CD4-positive, alpha-beta T cell treated with Interleukin-2 at 100 ng/mL for 4 hours (primary cell): ENCODE measurements around the gene ZNF438.

ENCODE experiments used
- DNase-seq: peaks from one replicate; pipeline ENCODE4 v3.0.0-alpha.2; 2020; ENCODE audit warnings: low spot score

Gene ZNF438

GRCh38 chr10:30826679-30827078, 205.0 kb downstream of the ZNF438 start:
- DNase-seq, result no peak

- no peak for DNase-seq
Observed at GRCh38 chr10:30825495-30825894, 206.2 kb downstream of the ZNF438 start.

DNA sequence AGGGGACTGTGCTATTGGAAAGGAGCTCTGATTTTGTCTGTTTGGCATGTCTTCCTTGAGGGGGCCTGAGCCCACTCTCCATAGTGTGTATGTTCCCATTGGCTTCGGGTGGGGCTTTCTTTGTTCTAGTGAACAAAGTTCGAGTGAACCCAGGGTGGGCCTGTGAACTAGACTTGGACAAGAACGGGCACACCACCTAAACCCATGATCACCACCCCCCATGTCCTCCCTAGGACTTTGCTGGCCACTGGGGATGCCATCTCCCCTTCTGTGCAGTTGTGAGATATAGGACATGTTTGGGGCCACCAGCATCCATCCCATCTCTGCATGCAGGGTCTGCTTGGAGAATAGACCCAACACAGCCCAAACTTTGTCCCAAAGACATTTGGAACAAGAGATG, 206.6 kb downstream of the ZNF438 start:
- no peak for DNase-seq

- DNase-seq, result no peak
Observed at GRCh38 chr10:30823651-30824050, 208.0 kb downstream of the ZNF438 start.

GRCh38 chr10:30822693-30823465, 208.8 kb downstream of the ZNF438 start:
- DNase-seq, result no peak

GRCh38 chr10:30821994-30822692, 209.5 kb downstream of the ZNF438 start:
- no peak for DNase-seq

DNA sequence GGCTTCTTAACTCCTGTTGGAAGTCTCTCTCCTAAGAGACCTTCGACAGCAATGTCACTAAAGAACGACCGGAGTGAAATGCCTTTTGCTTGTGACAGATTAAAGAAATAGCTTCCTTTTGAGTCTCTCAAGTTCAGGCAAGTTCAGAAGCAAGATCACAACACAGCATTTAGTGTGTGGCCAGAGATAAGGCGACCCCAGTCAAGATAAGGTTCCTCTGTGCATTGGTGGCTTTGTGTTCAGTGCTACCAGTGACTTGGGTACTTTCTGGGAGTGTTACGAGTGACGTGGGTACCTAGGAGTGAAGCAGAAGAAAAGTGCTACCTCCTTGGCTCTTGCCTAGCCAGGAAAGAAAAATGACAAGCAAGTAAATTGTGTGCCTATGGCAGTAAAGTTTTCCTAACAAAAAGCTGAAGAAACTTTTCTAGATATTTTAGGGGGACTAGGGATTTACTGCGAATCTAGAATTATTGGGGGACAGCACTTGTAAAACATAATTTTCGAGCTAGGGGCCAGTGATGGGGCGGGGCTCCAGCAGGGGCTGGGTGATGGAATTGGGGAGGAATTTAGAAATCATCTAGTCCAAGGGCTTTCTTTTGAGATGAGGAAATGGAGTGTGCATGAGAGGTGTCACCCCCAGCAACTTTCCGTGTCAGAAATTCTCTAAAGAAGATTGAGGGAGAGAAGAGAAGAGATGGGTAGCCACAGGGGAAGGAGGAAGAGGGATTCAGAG, 210.2 kb downstream of the ZNF438 start:
- DNase-seq, result no peak

DNA sequence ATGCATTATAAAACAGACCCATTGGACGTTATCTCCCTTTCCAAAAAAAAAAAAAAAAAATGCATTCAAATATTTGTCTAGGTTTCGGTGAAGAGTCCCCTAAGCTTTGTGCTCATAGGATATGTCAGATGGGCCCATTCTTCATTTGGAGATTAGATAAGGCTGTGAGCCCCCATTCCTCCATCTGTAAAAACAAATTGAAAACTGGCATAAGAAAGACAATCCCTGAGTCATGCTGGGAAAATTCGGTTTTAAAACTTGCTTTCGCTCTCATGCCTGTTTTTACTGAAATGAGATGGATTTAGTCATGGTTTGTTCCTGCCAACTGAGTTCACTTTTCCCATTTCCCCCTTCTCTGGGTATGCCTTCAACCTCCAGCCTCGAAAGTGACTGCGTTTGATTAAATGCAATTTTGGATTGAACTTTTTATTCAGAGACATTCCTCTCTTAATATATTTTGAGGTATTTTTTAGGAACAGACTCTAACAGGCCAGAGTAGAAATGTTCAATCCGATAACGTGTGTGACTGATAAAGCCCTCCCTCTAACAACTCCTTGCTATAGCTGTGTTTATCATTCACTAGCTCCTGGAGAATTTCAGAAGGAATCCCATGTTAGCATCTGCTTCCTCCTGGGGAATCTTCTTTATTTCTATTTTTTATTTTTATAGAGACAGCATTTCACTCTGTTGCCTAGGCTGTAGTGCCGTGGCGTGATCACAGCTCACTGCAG, 211.2 kb downstream of the ZNF438 start:
- no peak for DNase-seq

DNA sequence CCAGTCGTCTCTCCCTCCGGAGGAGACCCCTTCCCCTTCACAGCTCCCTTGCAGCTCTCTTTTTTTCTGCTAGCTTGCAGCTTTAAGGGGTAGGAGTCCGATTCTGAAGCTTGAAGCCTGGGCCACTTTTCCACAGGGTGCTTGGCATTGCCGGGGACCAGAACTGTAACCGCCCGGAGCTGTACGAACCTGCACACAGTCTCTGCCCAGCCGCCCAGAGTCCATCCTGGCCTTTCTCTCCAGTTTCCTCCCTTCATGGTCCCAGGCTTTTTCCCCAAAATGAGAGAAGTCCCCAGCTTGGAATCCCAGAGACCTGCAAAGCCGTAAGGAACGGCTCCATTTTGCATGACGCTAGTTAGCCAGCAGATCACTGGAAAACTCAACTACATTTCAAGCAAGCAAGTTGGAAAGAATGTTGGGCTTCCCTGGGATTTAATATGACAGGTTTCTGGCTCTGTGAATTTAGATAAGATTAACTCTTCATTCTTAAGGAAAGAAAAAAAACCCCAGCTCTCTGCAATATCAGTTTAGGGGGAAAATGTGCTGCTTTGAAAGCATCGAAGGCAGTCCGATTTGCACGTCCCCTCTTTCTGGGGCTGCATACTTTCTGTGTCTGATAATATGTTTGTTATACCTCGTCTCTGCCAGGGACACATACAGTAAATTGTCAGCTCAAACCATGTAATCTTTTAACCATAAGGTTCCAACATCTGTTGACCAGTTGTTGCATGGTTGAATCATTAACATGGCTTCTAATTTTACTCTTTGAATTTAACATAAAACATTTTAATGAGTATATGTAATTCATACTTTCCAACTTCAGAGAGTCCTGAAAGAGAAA, 212.1 kb downstream of the ZNF438 start:
- no peak for DNase-seq

GRCh38 chr10:30818854-30819253, 212.8 kb downstream of the ZNF438 start:
- no peak for DNase-seq

GRCh38 chr10:30818010-30818660, 213.5 kb downstream of the ZNF438 start:
- no peak for DNase-seq

GRCh38 chr10:30817541-30817940, 214.1 kb downstream of the ZNF438 start:
- DNase-seq, result no peak

GRCh38 chr10:30816820-30817171, 214.9 kb downstream of the ZNF438 start:
- DNase-seq, result no peak

DNA sequence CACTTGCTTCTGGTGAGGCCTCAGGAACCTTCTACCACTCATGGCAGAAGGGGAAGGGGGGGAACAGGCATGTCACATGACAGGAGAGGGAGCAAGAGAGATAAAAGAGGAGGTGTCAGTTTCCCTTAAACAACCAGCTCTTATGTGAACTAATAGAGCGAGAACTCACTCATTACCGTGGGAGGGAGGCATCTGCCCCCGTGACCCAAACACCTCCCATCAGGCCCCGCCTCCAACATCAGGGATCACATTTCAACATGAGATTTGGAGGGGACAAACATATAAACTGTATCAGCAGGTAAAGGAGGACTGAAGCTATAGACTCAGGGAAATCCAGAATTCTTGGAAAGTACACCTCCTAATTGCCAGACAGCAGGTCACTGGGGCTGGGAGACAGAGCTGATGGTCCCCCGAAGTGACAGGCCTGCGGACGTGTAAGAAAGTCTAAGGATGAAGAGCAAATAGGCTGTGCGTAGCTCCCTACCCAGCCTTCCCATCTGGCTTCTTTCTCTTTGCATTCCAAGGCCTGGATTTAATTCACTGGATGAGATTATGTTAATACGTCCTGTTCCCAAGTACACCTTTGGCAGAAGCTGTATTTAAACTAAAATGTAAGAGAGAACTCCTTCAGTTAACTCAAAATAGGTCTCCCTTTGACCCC, 215.4 kb downstream of the ZNF438 start:
- DNase-seq, result no peak

DNA sequence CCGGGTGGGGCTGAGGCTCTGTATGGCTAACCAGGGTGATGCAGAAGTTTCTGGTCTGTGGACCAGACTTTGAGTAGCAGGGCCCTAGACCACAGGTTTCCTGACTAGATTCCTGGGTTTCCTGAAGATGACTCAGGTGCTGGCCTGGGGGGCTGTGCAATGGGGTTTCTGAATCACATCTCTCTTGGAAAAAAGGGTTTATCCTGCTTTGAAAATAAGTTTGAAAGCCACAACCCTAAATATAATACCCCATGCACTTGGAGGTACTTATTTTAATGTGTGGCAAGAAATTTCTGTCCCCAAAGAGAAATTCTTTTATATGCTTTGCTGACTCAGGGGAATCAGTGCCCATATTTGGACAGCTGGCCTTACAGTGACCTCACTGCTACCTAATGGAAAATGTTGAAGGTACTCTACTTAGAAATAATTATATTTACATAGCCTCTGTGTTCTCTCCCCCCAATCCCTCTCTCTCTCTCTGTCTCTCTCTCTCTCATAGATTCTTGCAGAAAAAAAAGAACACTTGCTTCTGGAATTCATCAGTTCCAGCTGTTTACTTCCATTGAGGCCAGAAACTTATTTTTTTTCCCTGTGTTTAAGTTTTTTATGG, 217.7 kb downstream of the ZNF438 start:
- DNase-seq, result no peak

- no peak for DNase-seq
Observed at GRCh38 chr10:30812018-30812851, 219.4 kb downstream of the ZNF438 start.

DNA sequence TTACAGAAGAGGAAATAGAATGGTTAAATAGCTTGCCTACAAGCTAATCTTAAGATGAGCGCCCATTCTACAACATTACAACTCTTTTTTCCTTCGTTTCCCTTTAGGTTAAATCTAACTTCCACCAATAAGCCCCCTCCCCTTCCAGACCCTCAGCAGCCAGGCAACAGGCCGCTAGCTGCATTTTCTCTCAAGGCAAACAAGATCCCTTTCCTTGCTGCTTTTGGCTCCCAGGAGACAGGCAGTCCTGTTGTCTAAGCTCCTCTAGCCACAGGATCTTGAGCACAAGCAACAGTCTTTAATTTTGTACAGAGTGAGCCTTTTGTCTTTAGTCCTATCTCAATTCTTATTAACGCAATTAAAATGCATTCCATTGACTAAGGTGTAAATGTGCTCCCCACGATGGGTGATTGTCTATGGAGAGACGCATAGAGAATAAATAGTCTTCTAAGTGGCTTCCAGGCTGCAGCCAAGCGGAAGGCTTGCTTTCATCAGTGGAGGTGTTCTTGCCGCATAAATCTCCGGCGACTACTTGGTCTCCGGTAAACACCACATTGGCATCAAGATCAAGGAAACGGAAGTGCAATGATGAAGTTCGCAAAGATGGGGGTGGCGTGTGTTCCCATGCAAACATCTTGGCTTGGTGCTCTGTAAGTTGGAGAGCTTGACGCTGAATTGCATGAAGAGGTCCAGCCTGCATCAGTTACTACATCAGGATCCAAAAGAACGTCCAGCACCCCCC, 220.2 kb downstream of the ZNF438 start:
- peak; percentile 6 for DNase-seq

DNA sequence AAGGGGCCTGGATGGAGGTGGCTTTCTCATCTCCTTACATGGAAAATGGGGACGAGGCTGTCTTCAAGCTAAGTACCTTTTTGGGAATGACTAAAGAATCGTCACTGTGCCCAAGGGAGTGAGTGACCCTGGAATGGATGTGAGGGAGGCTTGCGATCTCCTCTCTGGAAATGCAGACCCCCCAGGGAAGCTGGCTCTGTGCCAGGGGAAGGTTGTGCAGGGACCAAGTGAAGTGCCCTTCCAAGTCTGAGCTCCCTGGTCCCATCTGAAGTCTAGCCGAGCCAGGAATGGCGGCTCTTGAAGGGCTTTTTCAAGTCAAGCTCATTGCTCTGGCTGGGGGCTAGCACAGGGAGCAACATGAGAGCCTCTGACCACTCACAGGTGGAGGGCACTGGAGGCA, 221.2 kb downstream of the ZNF438 start:
- DNase-seq, result no peak
